Nephron (organoid): ENCODE data around the gene AGFG2.
"Not testable (repeated sequence)": the region's sequence is repeated elsewhere in the genome, so short reads cannot be mapped to it uniquely, and the experiment has no call there.

Experiments used
- H3K27ac Mint-ChIP-seq, 3 experiments: 2 replicates each; pipeline ENCODE4 v1.8.0; 2020; ENCODE audit warnings: mixed read lengths in 3 of 3, mild to moderate bottlenecking in 2 of 3, moderate library complexity in 1 of 3
- H3K27me3 Mint-ChIP-seq: 2 replicates; pipeline ENCODE4 v1.8.0; 2021; ENCODE audit warnings: low read depth, mild to moderate bottlenecking, moderate library complexity, mixed read lengths
- H3K36me3 Mint-ChIP-seq: 2 replicates; pipeline ENCODE4 v1.8.0; 2020; ENCODE audit warnings: low read depth, mixed read lengths
- H3K4me1 Mint-ChIP-seq: 2 replicates; pipeline ENCODE4 v1.8.0; 2020; ENCODE audit warnings: mixed read lengths
- H3K4me3 Mint-ChIP-seq, 3 experiments: 2 replicates each; pipeline ENCODE4 v1.8.0; 2020; ENCODE audit warnings: mild to moderate bottlenecking in 3 of 3, mixed read lengths in 3 of 3, moderate library complexity in 2 of 3
- H3K9me3 Mint-ChIP-seq: 2 replicates; pipeline ENCODE4 v1.8.0; 2020; ENCODE audit warnings: mixed read lengths
- CTCF ChIP-seq, 3 experiments: fragments of 200-600 bp; sonication (generic); IDR thresholded peaks; one replicate each; pipeline ENCODE4 v1.5.0; 2021; ENCODE audit warnings: antibody characterized with exemption in 3 of 3; ENCODE audit not compliant: unreplicated experiment in 3 of 3

The AGFG2 gene

GRCh38 chr7:100563809-100564400, 24.9 kb downstream of the AGFG2 start:
- Mint-ChIP-seq H3K27me3 (peaks cover 3% of the 10 kb centered on the region), H3K36me3 (peaks cover 6% of the 10 kb centered on the region), H3K9me3 (no peaks in the 10 kb centered on the region), H3K4me1 (peaks cover 17% of the 10 kb centered on the region), H3K27ac (no peak overlapping the region), H3K4me3 (no peak overlapping the region)
- peak; percentile 91 to 93 (median 92) for TF ChIP-seq CTCF (IDR thresholded peaks at IDR 0.05; ENCODE audit: unreplicated experiment in 3 of 3)

GRCh38 chr7:100564405-100564804, 25.4 kb downstream of the AGFG2 start:
- not testable (repeated sequence) for H3K4me3 Mint-ChIP-seq, H3K36me3 Mint-ChIP-seq, H3K27me3 Mint-ChIP-seq, H3K9me3 Mint-ChIP-seq
- Mint-ChIP-seq H3K4me1 (peaks cover 22% of the 10 kb centered on the region), H3K27ac (peak overlapping the region in 1 of 3 experiments; percentile 17)

- no peak for TF ChIP-seq CTCF (IDR thresholded peaks at IDR 0.05; ENCODE audit: unreplicated experiment in 3 of 3)
- H3K27me3 Mint-ChIP-seq = peaks cover 9% of the 10 kb centered on the region
- peaks cover 23% of the 10 kb centered on the region for H3K4me1 Mint-ChIP-seq
- H3K4me3 Mint-ChIP-seq = no peak overlapping the region
- H3K36me3 Mint-ChIP-seq = peaks cover 6% of the 10 kb centered on the region
- no peak overlapping the region for H3K27ac Mint-ChIP-seq
- H3K9me3 Mint-ChIP-seq = no peaks in the 10 kb centered on the region
Measured at GRCh38 chr7:100565133-100565571, 26.1 kb downstream of the AGFG2 start.

- no peaks in the 10 kb centered on the region for H3K9me3 Mint-ChIP-seq
- H3K4me1 Mint-ChIP-seq = peaks cover 23% of the 10 kb centered on the region
- peak overlapping the region in 1 of 3 experiments; percentile 38 for H3K27ac Mint-ChIP-seq
- peaks cover 6% of the 10 kb centered on the region for H3K36me3 Mint-ChIP-seq
- no peak overlapping the region for H3K4me3 Mint-ChIP-seq
- H3K27me3 Mint-ChIP-seq = peaks cover 13% of the 10 kb centered on the region
- TF ChIP-seq CTCF (IDR thresholded peaks at IDR 0.05; ENCODE audit: unreplicated experiment in 3 of 3) = no peak
Measured at GRCh38 chr7:100566018-100566531, 27.1 kb downstream of the AGFG2 start.

GRCh38 chr7:100567031-100567730, 28.2 kb downstream of the AGFG2 start:
- TF ChIP-seq CTCF (IDR thresholded peaks at IDR 0.05; ENCODE audit: unreplicated experiment in 3 of 3) = no peak
- peaks cover 24% of the 10 kb centered on the region for H3K27me3 Mint-ChIP-seq
- H3K27ac Mint-ChIP-seq = peak overlapping the region; percentile 5 to 38 (median 10)
- H3K9me3 Mint-ChIP-seq = no peaks in the 10 kb centered on the region
- H3K4me3 Mint-ChIP-seq = peak overlapping the region in 1 of 3 experiments; percentile 2
- peaks cover 29% of the 10 kb centered on the region for H3K4me1 Mint-ChIP-seq
- peaks cover 6% of the 10 kb centered on the region for H3K36me3 Mint-ChIP-seq

GRCh38 chr7:100567751-100568175, 28.8 kb downstream of the AGFG2 start:
- Mint-ChIP-seq H3K9me3 (no peaks in the 10 kb centered on the region), H3K4me1 (peaks cover 29% of the 10 kb centered on the region), H3K4me3 (no peak overlapping the region), H3K36me3 (peaks cover 5% of the 10 kb centered on the region), H3K27me3 (peaks cover 28% of the 10 kb centered on the region), H3K27ac (no peak overlapping the region)
- TF ChIP-seq CTCF (IDR thresholded peaks at IDR 0.05; ENCODE audit: unreplicated experiment in 3 of 3) = no peak
